Loucy (cell line): Measurements from ENCODE around the gene RERE.

ENCODE experiments used
- H2AFZ ChIP-seq: fragments of 200-600 bp; sonication (generic); 2 replicates; pipeline ENCODE4 v1.6.0; 2016; ENCODE audit warnings: antibody characterized with exemption, mild to moderate bottlenecking, low read length, moderate library complexity
- H3F3A ChIP-seq: fragments of 200-600 bp; 2 replicates; pipeline ENCODE4 v1.6.0; 2016; ENCODE audit warnings: antibody characterized with exemption, low read depth, mild to moderate bottlenecking
- H3K27me3 ChIP-seq: fragments of 200-600 bp; sonication (generic); 2 replicates; pipeline ENCODE4 v1.6.1; 2014; ENCODE audit warnings: low read length, mild to moderate bottlenecking; ENCODE audit not compliant: insufficient read depth, poor library complexity, severe bottlenecking
- H3K36me3 ChIP-seq: fragments of 200-600 bp; sonication (generic); 2 replicates; pipeline ENCODE4 v1.6.1; 2016; ENCODE audit warnings: low read length; ENCODE audit not compliant: insufficient read depth
- H3K4me1 ChIP-seq: fragments of 200-600 bp; sonication (generic); 2 replicates; pipeline ENCODE4 v1.5.1; 2014; ENCODE audit warnings: low read length, mild to moderate bottlenecking; ENCODE audit not compliant: insufficient read depth, poor library complexity, severe bottlenecking
- H3K4me2 ChIP-seq: fragments of 200-600 bp; sonication (generic); 2 replicates; pipeline ENCODE4 v1.6.0; 2014; ENCODE audit warnings: antibody characterized with exemption, low read length, low read depth, mild to moderate bottlenecking; ENCODE audit not compliant: poor library complexity, severe bottlenecking
- H3K4me3 ChIP-seq: fragments of 200-600 bp; sonication (generic); 2 replicates; pipeline ENCODE4 v1.5.1; 2014; ENCODE audit warnings: low read length, mild to moderate bottlenecking, mixed read lengths; ENCODE audit not compliant: poor library complexity, severe bottlenecking
- H3K79me2 ChIP-seq: fragments of 200-600 bp; sonication (generic); 2 replicates; pipeline ENCODE4 v1.6.1; 2014; ENCODE audit warnings: low read length; ENCODE audit not compliant: insufficient read depth
- H3K9ac ChIP-seq: fragments of 200-600 bp; sonication (generic); 2 replicates; pipeline ENCODE4 v1.6.0; 2014; ENCODE audit warnings: mild to moderate bottlenecking, low read depth, low read length, moderate library complexity; ENCODE audit not compliant: poor library complexity, severe bottlenecking
- H3K9me2 ChIP-seq: fragments of 200-600 bp; sonication (generic); replicated peaks from 2 replicates; pipeline ENCODE4 v1.6.1; 2016; ENCODE audit warnings: low read depth, low read length, mixed read lengths
- H3K9me3 ChIP-seq: fragments of 200-600 bp; sonication (generic); 2 replicates; pipeline ENCODE4 v1.6.1; 2014; ENCODE audit warnings: mild to moderate bottlenecking, antibody characterized with exemption, low read length, low read depth; ENCODE audit not compliant: insufficient read depth
- H4K20me1 ChIP-seq: fragments of 200-600 bp; sonication (generic); 2 replicates; pipeline ENCODE4 v1.6.0; 2014; ENCODE audit warnings: antibody characterized with exemption, low read length, mild to moderate bottlenecking; ENCODE audit not compliant: insufficient read depth, poor library complexity, severe bottlenecking
- EZH2phosphoT487 ChIP-seq: fragments of 200-600 bp; IDR thresholded peaks from 2 replicates; pipeline ENCODE4 v1.6.1; 2018; ENCODE audit warnings: antibody characterized with exemption, mild to moderate bottlenecking, moderate library complexity, borderline replicate concordance
- TF ChIP-seq, protein P1 (sequence below): fragments of 200-600 bp; sonication (generic); conservative IDR thresholded peaks from 2 replicates; pipeline ENCODE4 v1.5.1; 2014; ENCODE audit warnings: mild to moderate bottlenecking, antibody characterized with exemption, low read length

The RERE gene

DNA sequence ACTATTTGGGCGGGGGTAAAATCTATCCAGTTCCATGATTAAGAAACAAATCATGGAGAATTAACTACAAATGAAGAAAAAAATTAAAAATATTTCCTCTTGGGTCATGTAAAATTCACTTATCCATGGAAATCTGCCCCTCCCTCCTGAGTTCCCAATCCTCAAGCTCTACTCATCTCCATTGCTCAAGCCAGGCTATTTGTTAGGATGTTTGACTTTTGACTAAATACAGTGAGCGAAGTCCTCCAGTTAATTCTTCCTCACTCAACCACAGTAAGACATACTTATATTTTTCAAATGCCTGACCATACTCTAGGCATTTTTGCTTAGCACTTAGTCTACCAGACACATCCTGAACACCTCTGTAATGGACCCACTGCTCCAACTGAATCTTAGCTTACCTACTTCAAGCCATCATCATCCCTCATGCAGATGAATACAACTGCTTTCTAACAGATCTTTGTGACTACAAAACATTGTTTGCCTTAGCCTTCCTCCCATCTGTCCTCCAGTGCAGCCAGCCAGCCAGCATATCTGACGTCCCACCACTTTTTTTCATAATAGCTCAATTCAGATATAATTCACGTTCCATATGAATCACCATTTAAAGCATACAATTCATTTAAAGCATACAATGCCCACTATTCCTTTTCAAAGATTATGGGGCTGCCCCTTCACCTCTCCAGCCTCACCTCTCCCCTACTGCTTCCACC is 154.2 kb downstream of the RERE start:
- H3F3A ChIP-seq = no peaks in the 10 kb centered on the region
- TF ChIP-seq, protein P1, sequence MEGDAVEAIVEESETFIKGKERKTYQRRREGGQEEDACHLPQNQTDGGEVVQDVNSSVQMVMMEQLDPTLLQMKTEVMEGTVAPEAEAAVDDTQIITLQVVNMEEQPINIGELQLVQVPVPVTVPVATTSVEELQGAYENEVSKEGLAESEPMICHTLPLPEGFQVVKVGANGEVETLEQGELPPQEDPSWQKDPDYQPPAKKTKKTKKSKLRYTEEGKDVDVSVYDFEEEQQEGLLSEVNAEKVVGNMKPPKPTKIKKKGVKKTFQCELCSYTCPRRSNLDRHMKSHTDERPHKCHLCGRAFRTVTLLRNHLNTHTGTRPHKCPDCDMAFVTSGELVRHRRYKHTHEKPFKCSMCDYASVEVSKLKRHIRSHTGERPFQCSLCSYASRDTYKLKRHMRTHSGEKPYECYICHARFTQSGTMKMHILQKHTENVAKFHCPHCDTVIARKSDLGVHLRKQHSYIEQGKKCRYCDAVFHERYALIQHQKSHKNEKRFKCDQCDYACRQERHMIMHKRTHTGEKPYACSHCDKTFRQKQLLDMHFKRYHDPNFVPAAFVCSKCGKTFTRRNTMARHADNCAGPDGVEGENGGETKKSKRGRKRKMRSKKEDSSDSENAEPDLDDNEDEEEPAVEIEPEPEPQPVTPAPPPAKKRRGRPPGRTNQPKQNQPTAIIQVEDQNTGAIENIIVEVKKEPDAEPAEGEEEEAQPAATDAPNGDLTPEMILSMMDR = no peak
- TF ChIP-seq EZH2phosphoT487 = no peak
- H3K27me3 ChIP-seq = no peaks in the 10 kb centered on the region
- no peaks in the 10 kb centered on the region for H3K36me3 ChIP-seq
- peaks cover 67% of the 10 kb centered on the region for H3K4me1 ChIP-seq
- H4K20me1 ChIP-seq = peaks cover 25% of the 10 kb centered on the region
- H3K9me3 ChIP-seq = no peaks in the 10 kb centered on the region
- no peak overlapping the region for H3K4me3 ChIP-seq
- peaks cover 73% of the 10 kb centered on the region for H3K79me2 ChIP-seq
- H3K9me2 ChIP-seq = no peaks in the 10 kb centered on the region
- no peak overlapping the region for H3K4me2 ChIP-seq
- no peak overlapping the region for H3K9ac ChIP-seq
- H2AFZ ChIP-seq = no peak overlapping the region

DNA sequence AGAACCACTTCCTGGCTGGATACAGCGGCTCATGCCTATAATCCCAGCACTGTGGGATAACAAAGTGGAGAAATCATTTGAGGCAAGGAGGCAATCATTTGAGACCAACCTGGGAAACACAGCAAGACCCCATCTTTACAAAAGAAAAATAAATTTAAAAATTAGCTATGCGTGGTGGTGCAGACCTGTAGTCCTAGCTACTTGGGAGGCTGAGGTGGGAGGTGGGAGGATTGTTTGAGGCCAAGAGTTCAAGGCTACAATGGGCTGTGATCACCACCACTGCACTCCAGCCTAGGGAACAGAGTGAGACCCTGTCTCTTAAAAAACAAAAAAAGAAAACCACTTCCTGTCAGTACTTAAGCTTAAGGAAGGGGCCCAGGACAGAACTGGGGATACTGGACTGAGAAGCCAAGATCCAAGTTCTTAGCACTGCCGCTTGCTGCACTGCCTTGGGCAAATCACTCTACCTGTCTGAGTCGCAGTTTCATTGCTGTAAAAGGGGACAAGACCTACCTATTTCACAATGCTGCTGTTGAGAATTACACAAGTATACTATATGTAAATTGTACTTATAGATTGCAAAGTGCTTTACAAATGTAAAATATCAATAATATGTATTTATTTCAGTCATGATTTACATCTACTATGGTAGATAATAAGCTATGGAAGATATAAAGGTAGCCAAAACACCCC is 154.9 kb downstream of the RERE start:
- H3K9ac ChIP-seq = no peak overlapping the region
- H2AFZ ChIP-seq = no peak overlapping the region
- no peak overlapping the region for H3K4me2 ChIP-seq
- peaks cover 28% of the 10 kb centered on the region for H4K20me1 ChIP-seq
- H3K79me2 ChIP-seq = peaks cover 65% of the 10 kb centered on the region
- no peaks in the 10 kb centered on the region for H3F3A ChIP-seq
- TF ChIP-seq EZH2phosphoT487 = no peak
- TF ChIP-seq, protein P1 = no peak
- H3K36me3 ChIP-seq = no peaks in the 10 kb centered on the region
- H3K9me2 ChIP-seq = no peaks in the 10 kb centered on the region
- H3K4me3 ChIP-seq = no peak overlapping the region
- no peaks in the 10 kb centered on the region for H3K27me3 ChIP-seq
- peaks cover 67% of the 10 kb centered on the region for H3K4me1 ChIP-seq
- H3K9me3 ChIP-seq = no peaks in the 10 kb centered on the region

DNA sequence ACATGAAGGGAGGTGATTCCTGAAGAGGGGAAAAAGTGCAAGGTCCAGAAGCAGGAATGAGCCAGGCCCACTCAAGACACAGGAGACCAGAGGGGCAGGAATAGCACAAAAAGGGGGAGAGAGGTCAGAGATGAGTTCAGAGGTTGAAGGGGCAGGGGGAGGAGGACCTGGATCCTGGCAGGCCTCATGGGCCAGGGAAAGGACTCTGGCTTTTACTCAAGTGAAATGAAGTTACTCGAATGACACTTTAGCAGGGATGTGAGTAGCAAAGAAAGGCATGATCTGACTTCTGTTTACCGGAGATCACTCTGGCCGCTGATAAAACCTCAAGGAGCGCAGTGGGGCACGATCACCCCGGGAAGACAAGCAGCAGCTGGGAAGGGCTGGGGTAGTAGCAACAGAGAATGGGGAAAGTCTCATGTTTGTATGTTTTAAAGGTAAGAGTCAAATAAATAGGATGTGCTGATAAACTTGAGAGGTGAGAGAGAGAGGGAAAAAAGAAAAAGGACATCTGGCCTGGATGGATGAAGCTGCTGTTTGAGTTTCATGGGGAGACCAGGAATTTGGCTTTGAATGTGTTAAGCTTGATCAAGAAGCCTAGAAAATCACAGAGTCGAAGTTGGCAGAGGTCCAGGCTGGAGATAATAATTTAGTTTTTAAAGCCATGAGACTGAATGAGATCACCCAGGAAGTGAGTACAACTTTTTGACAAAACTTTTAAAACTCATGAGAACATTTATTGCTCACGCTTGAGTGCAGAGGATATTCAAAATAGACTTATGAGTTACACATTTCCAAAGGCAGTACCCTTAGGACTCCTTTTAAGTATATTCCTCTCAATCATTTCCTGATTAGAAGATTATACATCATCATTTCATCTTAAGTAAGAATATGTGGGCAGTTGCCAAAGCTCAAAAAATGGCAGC is 156.0 kb downstream of the RERE start:
- no peak overlapping the region for H3K9ac ChIP-seq
- H3K36me3 ChIP-seq = no peaks in the 10 kb centered on the region
- no peak overlapping the region for H3K4me3 ChIP-seq
- H3F3A ChIP-seq = no peaks in the 10 kb centered on the region
- H3K9me2 ChIP-seq = no peaks in the 10 kb centered on the region
- H2AFZ ChIP-seq = no peak overlapping the region
- no peaks in the 10 kb centered on the region for H3K9me3 ChIP-seq
- TF ChIP-seq, protein P1 = no peak
- no peak for TF ChIP-seq EZH2phosphoT487
- no peak overlapping the region for H3K4me2 ChIP-seq
- H3K79me2 ChIP-seq = peaks cover 56% of the 10 kb centered on the region
- H3K27me3 ChIP-seq = no peaks in the 10 kb centered on the region
- peaks cover 28% of the 10 kb centered on the region for H4K20me1 ChIP-seq
- H3K4me1 ChIP-seq = peaks cover 61% of the 10 kb centered on the region
